Stomach (tissue), 9 donors: ENCODE data around the gene CKB. TPM values are rescaled to one million over a fixed set of nuclear protein-coding genes. Genes with fewer than 3 reads are reported as not detected.

Experiments
- DNase-seq, 2 donors: peaks; one replicate each; pipeline versions ENCODE4 v3.0.0 to v3.0.0-alpha.2; 2013 to 2019
- H3K27ac ChIP-seq, 5 donors: fragments of 200-600 bp in 4 of 5; sonication (generic) in 4 of 5; one replicate each; pipeline ENCODE4 v1.5.1; 2013 to 2019; ENCODE audit warnings: mild to moderate bottlenecking in 1 of 5, moderate library complexity in 1 of 5
- H3K27me3 ChIP-seq, 3 donors: fragments of 200-600 bp; sonication (generic); one replicate each; pipeline ENCODE4 v1.5.1; 2017 to 2019; ENCODE audit warnings: mixed run types in 1 of 3
- H3K36me3 ChIP-seq, 4 donors: fragments of 200-600 bp; sonication (generic); 1 replicate in 3 of 4; 2 replicates in 1 of 4; pipeline ENCODE4 v1.5.1; 2016 to 2019
- H3K4me1 ChIP-seq, 4 donors: fragments of 200-600 bp; sonication (generic); one replicate each; pipeline ENCODE4 v1.5.1; 2016 to 2019
- H3K4me3 ChIP-seq, 4 donors: fragments of 200-600 bp; sonication (generic) in 3 of 4; one replicate each; pipeline ENCODE4 v1.5.1; 2016 to 2019; ENCODE audit warnings: mild to moderate bottlenecking in 1 of 4
- H3K9me3 ChIP-seq, 4 donors: fragments of 200-600 bp; sonication (generic); one replicate each; pipeline ENCODE4 v1.5.1; 2016 to 2019
- CTCF ChIP-seq, 7 experiments: fragments of 450-650 bp in 4 of 7; fragments of 200-600 bp in 3 of 7; sonication (generic) in 3 of 7; IDR thresholded peaks; one replicate each; pipeline ENCODE4 v1.5.1; 2016 to 2019; ENCODE audit warnings: antibody characterized with exemption in 7 of 7, control low read depth in 2 of 7, mild to moderate bottlenecking in 1 of 7
- EP300 ChIP-seq: sonication (generic); formaldehyde crosslinking; IDR thresholded peaks from one replicate; pipeline ENCODE4 v1.6.1; 2017; ENCODE audit warnings: antibody characterized with exemption
- POLR2A ChIP-seq, 4 donors: fragments of 450-650 bp; IDR thresholded peaks; one replicate each; pipeline ENCODE4 v1.6.1; 2016; ENCODE audit warnings: antibody characterized with exemption in 4 of 4, control low read depth in 2 of 4, mild to moderate bottlenecking in 1 of 4, moderate library complexity in 1 of 4
- POLR2AphosphoS5 ChIP-seq, 3 donors: sonication (generic); formaldehyde crosslinking; IDR thresholded peaks; one replicate each; pipeline ENCODE4 v1.6.1; 2016; ENCODE audit warnings: antibody characterized with exemption in 3 of 3
- WGBS, 5 donors: extraction: QIAGEN DNeasy Blood & Tissue Kit in 3 of 5; methylation state at CpG; one replicate each; pipeline versions ENCODE4 v1.1.5 to v1.1.7; 2013 to 2018; 5-methylcytosine and 5-hydroxymethylcytosine counted together
- intact Hi-C: fragments of 100-400 bp; cut with DNase I; formaldehyde crosslinking; loops from one replicate; pipeline ENCODE4 v1.15.1; 2023; ENCODE audit warnings: low total_unique reads
- polyA plus RNA-seq, 3 donors: library from polyadenylated mRNA; stranded (reverse); fragments of 200-250 nt; gene quantifications; one replicate each; pipeline ENCODE4 v1.2.3, GENCODE V29; 2013
- total RNA-seq, 5 donors: library from RNA; depleted of rRNA; stranded (reverse); fragments of >200 nt; gene quantifications; one replicate each; pipeline versions ENCODE4 v1.1.0 to v1.2.3, GENCODE V29; 2014 to 2016
- donor health status: healthy with polysubstance abuse.
- donor health status: Bipolar disorder and iron deficiency.
- donor health status: healthy.

CKB gene
- total and polyA plus RNA-seq, 8 donors: 216 to 1,146 (median 806) TPM

GRCh38 chr14:103535081-103535890, 12.7 kb upstream of the CKB start:
- Histone ChIP-seq H3K9me3 (no peaks in the 10 kb centered on the region), H3K4me1 (peaks cover 41 to 84% (median 61%) of the 10 kb centered on the region in 4 donors), H3K4me3 (no peak overlapping the region), H3K27me3 (no peaks in the 10 kb centered on the region), H3K36me3 (peaks cover 5 to 60% (median 52%) of the 10 kb centered on the region in 4 donors), H3K27ac (peak overlapping the region in 4 of 5 donors; percentile 73 to 83 (median 78))
- 75 to 95% (median 86%) methylated on average over 9 to 21 of the region's 21 CpGs for WGBS, 5 donors
- DNase-seq: no peak
- TF ChIP-seq POLR2A (IDR thresholded peaks at IDR 0.05): no peak
- TF ChIP-seq POLR2AphosphoS5 (IDR thresholded peaks at IDR 0.05): no peak
- no peak for TF ChIP-seq CTCF (IDR thresholded peaks at IDR 0.05)
- TF ChIP-seq EP300: no peak
- intact Hi-C loops: no loop called here

GRCh38 chr14:103534576-103535061, 12.0 kb upstream of the CKB start:
- intact Hi-C loops: no loop called here
- Histone ChIP-seq H3K36me3 (peaks cover 5 to 62% (median 53%) of the 10 kb centered on the region in 4 donors), H3K4me3 (no peak overlapping the region), H3K27me3 (no peaks in the 10 kb centered on the region), H3K4me1 (peaks cover 43 to 85% (median 63%) of the 10 kb centered on the region in 4 donors), H3K27ac (peak overlapping the region; percentile 41 to 83 (median 77)), H3K9me3 (no peaks in the 10 kb centered on the region)
- 76 to 88% (median 85%) methylated on average over 9 to 22 of the region's 22 CpGs for WGBS, 5 donors
- DNase-seq: peak in 1 of 2 donors; percentile 66
- TF ChIP-seq POLR2AphosphoS5 (IDR thresholded peaks at IDR 0.05) (no peak), EP300 (no peak), CTCF (IDR thresholded peaks at IDR 0.05) (no peak), POLR2A (IDR thresholded peaks at IDR 0.05) (no peak)

GRCh38 chr14:103533999-103534575, 11.5 kb upstream of the CKB start:
- H3K9me3 ChIP-seq: no peaks in the 10 kb centered on the region
- H3K4me1 ChIP-seq: peaks cover 44 to 84% (median 62%) of the 10 kb centered on the region in 4 donors
- 83 to 88% (median 86%) methylated on average over 3 to 25 of the region's 25 CpGs for WGBS, 5 donors
- H3K4me3 ChIP-seq: no peak overlapping the region
- DNase-seq: no peak
- peak overlapping the region; percentile 41 to 83 (median 77) for H3K27ac ChIP-seq
- no peak for TF ChIP-seq POLR2A (IDR thresholded peaks at IDR 0.05)
- no peak for TF ChIP-seq CTCF (IDR thresholded peaks at IDR 0.05)
- no peaks in the 10 kb centered on the region for H3K27me3 ChIP-seq
- intact Hi-C loops: no loop called here
- peaks cover 5 to 62% (median 53%) of the 10 kb centered on the region in 4 donors for H3K36me3 ChIP-seq

GRCh38 chr14:103533137-103533998, 10.7 kb upstream of the CKB start:
- intact Hi-C loops: no loop called here

More at GRCh38 chr14:103533137-103533998, 10.7 kb upstream of the CKB start:
- H3K4me1 ChIP-seq: peaks cover 40 to 81% (median 60%) of the 10 kb centered on the region in 4 donors
- DNase-seq: peak in 1 of 2 donors; percentile 70
- H3K9me3 ChIP-seq: no peaks in the 10 kb centered on the region
- TF ChIP-seq EP300 (no peak), POLR2AphosphoS5 (IDR thresholded peaks at IDR 0.05) (no peak), CTCF (IDR thresholded peaks at IDR 0.05) (no peak), POLR2A (IDR thresholded peaks at IDR 0.05) (no peak)
- H3K4me3 ChIP-seq: peak overlapping the region in 1 of 4 donors; percentile 13
- H3K27ac ChIP-seq: peak overlapping the region in 4 of 5 donors; percentile 73 to 83 (median 78)
- 66 to 81% (median 77%) methylated on average over 14 to 23 of the region's 23 CpGs for whole genome bisulfite sequencing, 5 donors
- peaks cover 5 to 62% (median 53%) of the 10 kb centered on the region in 4 donors for H3K36me3 ChIP-seq
- H3K27me3 ChIP-seq: no peaks in the 10 kb centered on the region
